Measurements from ENCODE around the gene POLD3.

The POLD3 gene

GRCh38 chr11:74592441-74593362, at the start of gene POLD3:
TSS of gene POLD3 (plus strand) at chr11:74592582. CDS start at chr11:74592659, 77 bp downstream.
- DNase-seq = peak; percentile 88

- DNase-seq = no peak
Observed at GRCh38 chr11:74543991-74544390, 48.4 kb upstream of the POLD3 start.

GRCh38 chr11:74546752-74547151, 45.6 kb upstream of the POLD3 start:
- no peak for DNase-seq

GRCh38 chr11:74550991-74551753, 41.2 kb upstream of the POLD3 start:
- no peak for DNase-seq

- DNase-seq = no peak
Observed at GRCh38 chr11:74551754-74552145, 40.6 kb upstream of the POLD3 start.

- no peak for DNase-seq
Observed at GRCh38 chr11:74557526-74557925, 34.9 kb upstream of the POLD3 start.

- DNase-seq = no peak
Observed at GRCh38 chr11:74559110-74559933, 33.1 kb upstream of the POLD3 start.

- DNase-seq = peak; percentile 23
Observed at GRCh38 chr11:74559934-74560309, 32.5 kb upstream of the POLD3 start.

GRCh38 chr11:74566146-74566960, 26.0 kb upstream of the POLD3 start:
- DNase-seq = no peak

GRCh38 chr11:74568028-74568427, 24.4 kb upstream of the POLD3 start:
- no peak for DNase-seq

GRCh38 chr11:74570266-74571061, 21.9 kb upstream of the POLD3 start:
- peak; percentile 7 for DNase-seq

- DNase-seq = no peak
Observed at GRCh38 chr11:74571062-74571399, 21.4 kb upstream of the POLD3 start.

GRCh38 chr11:74572349-74572748, 20.0 kb upstream of the POLD3 start:
- DNase-seq = no peak

GRCh38 chr11:74574563-74574962, 17.8 kb upstream of the POLD3 start:
- DNase-seq = no peak

- no peak for DNase-seq
Observed at GRCh38 chr11:74575999-74576398, 16.4 kb upstream of the POLD3 start.

- no peak for DNase-seq
Observed at GRCh38 chr11:74577181-74577580, 15.2 kb upstream of the POLD3 start.

- no peak for DNase-seq
Observed at GRCh38 chr11:74577624-74578396, 14.6 kb upstream of the POLD3 start.

- DNase-seq = no peak
Observed at GRCh38 chr11:74579577-74580270, 12.7 kb upstream of the POLD3 start.

GRCh38 chr11:74581954-74582547, 10.3 kb upstream of the POLD3 start:
- no peak for DNase-seq

Measured in NCI-H226 (cell line).